Fibroblast of the aortic adventitia (primary cell): Measurements from ENCODE around the gene MAGI2. TPM values are rescaled to one million over a fixed set of nuclear protein-coding genes. Genes with fewer than 3 reads are reported as not detected.

Experiments used
- DNase-seq: peaks from one replicate; pipeline ENCODE4 v3.0.0-alpha.2; 2010; ENCODE audit warnings: low read depth
- H3K4me3 ChIP-seq: 2 replicates; pipeline ENCODE4 v1.5.1; 2011; ENCODE audit warnings: low read depth, mild to moderate bottlenecking, control low read depth, low read length, moderate library complexity
- CTCF ChIP-seq: IDR thresholded peaks from 2 replicates; pipeline ENCODE4 v1.5.1; 2011; ENCODE audit warnings: mild to moderate bottlenecking, low read length, control low read depth, inconsistent platforms; ENCODE audit not compliant: insufficient read depth
- total RNA-seq: library from RNA; depleted of rRNA; stranded (reverse); fragments of >200 nt; gene quantifications from 2 replicates; pipeline ENCODE4 v1.2.3, GENCODE V29; 2012; ENCODE audit warnings: low replicate concordance

MAGI2 gene
- total RNA-seq, 1 donor: 25.5 TPM

- H3K4me3 ChIP-seq: no peak overlapping the region
- TF ChIP-seq CTCF: no peak
- DNase-seq: no peak
These were observed 884.8 kb downstream of the MAGI2 start for GRCh38 chr7:78568690-78569089.

GRCh38 chr7:78567836-78568235 lies 885.6 kb downstream of the MAGI2 start:
- TF ChIP-seq CTCF: no peak
- DNase-seq: no peak

GRCh38 chr7:78565784-78566183 lies 887.7 kb downstream of the MAGI2 start:
- no peak overlapping the region for H3K4me3 ChIP-seq
- no peak for TF ChIP-seq CTCF
- no peak for DNase-seq

More at GRCh38 chr7:78567836-78568235, 885.6 kb downstream of the MAGI2 start:
- no peak overlapping the region for H3K4me3 ChIP-seq

- DNase-seq: no peak
- no peak overlapping the region for H3K4me3 ChIP-seq
- TF ChIP-seq CTCF: no peak
These were observed 890.3 kb downstream of the MAGI2 start for GRCh38 chr7:78563191-78563590.

- no peak for TF ChIP-seq CTCF
- no peak for DNase-seq
These were observed 891.3 kb downstream of the MAGI2 start for GRCh38 chr7:78562191-78562590.

GRCh38 chr7:78558566-78558965 lies 894.9 kb downstream of the MAGI2 start:
- no peak for DNase-seq
- no peak overlapping the region for H3K4me3 ChIP-seq
- no peak for TF ChIP-seq CTCF

More at GRCh38 chr7:78562191-78562590, 891.3 kb downstream of the MAGI2 start:
- H3K4me3 ChIP-seq: no peak overlapping the region

- no peak for TF ChIP-seq CTCF
- no peak for DNase-seq
- H3K4me3 ChIP-seq: no peak overlapping the region
These were observed 909.5 kb downstream of the MAGI2 start for GRCh38 chr7:78543976-78544375.
